Stimulated activated naive CD8-positive, alpha-beta T cell treated with anti-CD3 and anti-CD28 coated beads, Interleukin-15, Interleukin-2, amounts not matched to agents 100 U/mL and 50 U/mL, for 24 hours (primary cell): ENCODE results near the gene ARHGAP15.

Experiments used
- ATAC-seq: fragments of 150-1000 bp; cut with Tn5 transposase; one replicate; pipeline ENCODE4 v1.10.0; 2021
- DNase-seq: peaks from one replicate; pipeline ENCODE4 v3.0.0; 2021

Gene ARHGAP15

GRCh38 chr2:143690235-143690634 lies 561.0 kb downstream of the ARHGAP15 start:
- DNase-seq (no peak), ATAC-seq (peak; percentile 59)

- no peak for ATAC-seq
Measured at GRCh38 chr2:143691121-143691520, 561.9 kb downstream of the ARHGAP15 start.

GRCh38 chr2:143692162-143692561 lies 562.9 kb downstream of the ARHGAP15 start:
- DNase-seq (no peak), ATAC-seq (no peak)

More at GRCh38 chr2:143691121-143691520, 561.9 kb downstream of the ARHGAP15 start:
- no peak for DNase-seq

DNA sequence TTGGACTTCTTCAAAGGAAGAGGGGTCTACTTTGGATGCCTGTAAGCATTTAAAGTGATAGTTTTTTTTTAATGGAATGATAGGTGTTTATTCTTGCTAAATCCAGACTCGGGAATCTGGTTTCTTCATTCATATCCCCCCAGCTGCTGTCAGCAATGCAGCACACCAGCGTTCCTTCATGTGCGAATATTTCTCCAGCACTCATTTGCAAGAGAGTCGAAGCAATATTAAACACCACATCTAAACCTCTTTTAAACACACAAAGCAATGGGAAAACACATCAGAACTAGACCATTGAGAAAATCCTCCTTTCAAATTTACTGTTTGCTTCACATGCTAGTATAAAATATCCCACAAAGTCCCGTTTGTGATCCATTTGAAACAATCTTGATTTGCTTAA lies 563.7 kb downstream of the ARHGAP15 start:
- ATAC-seq (no peak), DNase-seq (no peak)

DNA sequence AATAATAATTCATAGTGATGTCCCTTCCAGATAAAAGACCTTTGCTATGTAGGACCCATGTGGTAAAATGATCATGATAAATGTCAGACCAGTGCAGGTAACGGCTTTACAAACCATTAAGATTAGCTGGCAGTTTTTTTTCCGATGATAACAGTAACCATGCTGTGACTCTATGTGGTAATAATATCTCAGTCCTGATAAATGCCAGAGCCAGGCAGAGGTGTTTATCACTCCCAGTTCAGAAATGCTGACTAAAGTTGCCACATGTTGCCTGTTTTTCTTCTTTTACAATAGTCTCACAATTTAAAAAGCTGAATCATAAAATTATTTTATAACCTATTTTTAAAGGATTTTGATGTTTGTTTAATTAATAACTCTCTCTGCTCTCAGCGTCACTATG lies 565.1 kb downstream of the ARHGAP15 start:
- DNase-seq (no peak), ATAC-seq (no peak)

GRCh38 chr2:143696651-143697050 lies 567.4 kb downstream of the ARHGAP15 start:
- DNase-seq (no peak), ATAC-seq (no peak)

DNA sequence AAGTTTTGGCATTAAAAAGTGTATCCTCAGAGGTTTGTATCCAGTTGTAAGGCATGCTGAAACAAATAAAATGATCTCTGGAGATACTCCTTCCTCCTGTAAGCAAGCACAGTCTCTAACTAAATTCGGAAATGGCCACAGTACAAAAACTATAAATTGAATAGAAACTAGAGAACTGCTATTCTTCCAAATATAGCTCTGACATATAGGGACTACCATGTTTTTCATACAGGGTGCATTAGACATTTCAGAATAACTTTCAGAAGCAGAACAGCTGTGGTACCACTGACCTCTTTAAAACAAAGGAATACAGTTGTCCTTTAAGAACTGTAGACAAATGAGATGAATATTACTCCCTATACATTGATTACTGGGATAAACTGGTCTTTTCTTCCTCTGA lies 568.5 kb downstream of the ARHGAP15 start:
- no peak for DNase-seq
- no peak for ATAC-seq

- peak; percentile 7 for ATAC-seq
Measured at GRCh38 chr2:143698352-143698751, 569.1 kb downstream of the ARHGAP15 start.

DNA sequence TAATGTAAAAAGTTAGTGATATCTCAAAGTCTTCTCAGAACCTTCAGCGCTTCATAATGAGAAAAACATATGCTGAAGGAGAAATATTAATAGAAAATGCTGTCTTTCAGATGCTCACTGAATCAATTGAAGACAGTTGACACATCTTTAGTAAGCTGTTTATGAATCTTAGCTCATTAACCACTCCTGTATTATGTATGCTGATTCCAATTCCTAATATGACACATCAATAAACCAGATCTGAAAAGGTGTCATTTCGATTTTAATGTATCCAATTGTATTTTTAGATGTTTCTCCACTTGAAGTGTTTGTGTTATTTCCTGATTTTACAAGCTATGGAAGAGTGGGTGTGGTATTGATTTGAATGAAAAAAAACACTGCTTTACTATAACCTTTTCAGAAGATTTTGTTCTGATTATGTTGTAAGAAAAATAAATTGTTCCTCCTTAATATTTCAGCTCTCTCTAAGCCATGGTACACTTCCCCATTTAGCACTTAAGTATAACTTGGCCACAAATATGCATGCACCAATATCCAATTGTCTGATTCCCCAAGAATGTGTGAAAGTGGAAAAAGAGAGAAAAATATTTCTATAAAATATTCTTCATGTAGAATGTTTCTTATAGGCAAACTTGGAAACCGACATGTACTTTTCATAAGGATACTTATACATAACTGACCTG lies 569.8 kb downstream of the ARHGAP15 start:
- DNase-seq (no peak), ATAC-seq (peak; percentile 75)

More at GRCh38 chr2:143698352-143698751, 569.1 kb downstream of the ARHGAP15 start:
- DNase-seq = no peak

DNA sequence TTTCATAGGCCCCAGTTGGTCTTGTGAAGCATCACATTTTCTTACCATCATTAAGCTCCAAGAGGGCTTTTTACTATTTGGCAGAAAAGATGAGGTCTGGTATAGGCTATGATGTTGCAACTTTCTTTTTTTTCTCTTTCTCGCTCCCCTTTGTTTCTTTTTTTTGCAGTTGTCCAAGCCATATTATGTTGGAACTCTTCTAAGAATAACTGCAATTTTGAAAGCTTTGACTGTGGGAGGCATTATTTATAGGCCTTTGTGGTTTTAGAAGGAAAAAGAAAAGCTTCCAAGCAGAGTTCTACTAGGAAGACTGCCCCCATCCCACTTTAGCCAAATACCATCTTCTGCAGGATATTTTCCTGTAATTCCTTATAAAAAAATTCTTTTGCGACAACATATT lies 571.6 kb downstream of the ARHGAP15 start:
- DNase-seq (no peak), ATAC-seq (no peak)

DNA sequence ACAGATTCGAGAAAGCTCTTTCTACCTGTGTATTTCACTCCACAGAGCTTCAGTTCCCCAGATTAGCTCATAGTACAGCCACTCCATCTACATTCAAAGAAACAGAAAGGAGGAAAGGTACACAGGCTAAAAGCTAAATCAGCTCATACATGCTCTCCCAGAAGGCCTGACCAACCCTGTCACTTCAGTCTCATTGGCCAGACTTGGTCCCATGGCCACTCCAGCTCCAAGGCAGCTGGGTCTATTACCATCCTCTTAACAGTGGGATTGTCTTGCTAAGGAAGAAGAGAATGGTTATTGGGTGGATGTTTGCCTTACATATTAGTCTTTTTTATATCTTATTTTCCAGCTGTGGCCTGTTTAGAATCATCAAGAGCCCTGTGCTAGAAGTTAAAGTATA lies 572.6 kb downstream of the ARHGAP15 start:
- ATAC-seq = no peak
- no peak for DNase-seq

DNA sequence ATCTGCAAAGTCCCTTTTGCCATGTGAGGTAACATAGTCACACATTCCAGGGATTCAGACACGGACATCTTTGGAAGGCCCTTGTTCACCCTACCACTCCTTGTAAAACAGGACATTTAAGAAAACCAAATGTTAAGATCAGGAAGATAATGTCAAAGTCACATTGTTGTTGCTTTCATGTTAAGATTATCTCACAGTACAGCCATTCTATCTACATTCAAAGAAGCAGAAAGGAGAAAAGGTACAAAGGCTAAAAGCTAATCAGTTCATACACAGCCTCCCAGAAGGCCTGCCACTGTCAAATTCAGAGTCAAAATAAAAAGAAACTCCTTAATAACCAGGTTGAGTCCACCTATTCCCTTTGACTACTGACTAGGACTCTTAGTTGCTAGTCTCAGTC lies 573.7 kb downstream of the ARHGAP15 start:
- no peak for ATAC-seq

DNA sequence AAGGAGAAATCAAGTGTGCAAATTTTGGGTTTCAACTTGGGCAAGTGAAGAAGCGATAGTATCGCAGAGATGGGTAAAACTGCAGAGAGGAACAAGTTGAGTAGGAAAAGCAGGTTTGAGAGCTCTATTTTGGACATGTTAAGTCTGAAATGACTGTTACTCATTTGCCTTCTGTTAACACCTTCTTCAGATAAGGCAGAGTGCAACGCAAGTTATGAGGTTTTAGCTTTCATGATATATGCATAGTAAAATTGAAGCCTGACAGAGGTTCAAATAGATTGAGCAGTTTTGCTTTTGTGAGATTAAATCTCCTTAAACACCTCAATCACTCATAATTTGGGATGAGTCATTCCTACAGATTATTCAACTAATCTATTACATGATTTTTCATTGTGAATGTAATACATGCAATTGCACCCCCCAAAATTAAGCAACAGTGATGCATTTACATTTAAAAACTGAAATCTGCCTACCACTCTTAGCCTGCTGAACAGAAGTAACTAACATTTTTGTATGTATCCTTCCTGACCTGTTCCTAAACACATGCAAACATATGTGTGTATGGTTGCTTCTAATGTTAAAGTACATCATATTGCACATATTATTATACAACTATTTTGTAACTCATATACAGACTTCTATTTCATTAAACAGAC lies 575.4 kb downstream of the ARHGAP15 start:
- peak; percentile 76 for ATAC-seq
- DNase-seq = no peak

More for the DNA sequence above, 573.7 kb downstream of the ARHGAP15 start:
- no peak for DNase-seq

DNA sequence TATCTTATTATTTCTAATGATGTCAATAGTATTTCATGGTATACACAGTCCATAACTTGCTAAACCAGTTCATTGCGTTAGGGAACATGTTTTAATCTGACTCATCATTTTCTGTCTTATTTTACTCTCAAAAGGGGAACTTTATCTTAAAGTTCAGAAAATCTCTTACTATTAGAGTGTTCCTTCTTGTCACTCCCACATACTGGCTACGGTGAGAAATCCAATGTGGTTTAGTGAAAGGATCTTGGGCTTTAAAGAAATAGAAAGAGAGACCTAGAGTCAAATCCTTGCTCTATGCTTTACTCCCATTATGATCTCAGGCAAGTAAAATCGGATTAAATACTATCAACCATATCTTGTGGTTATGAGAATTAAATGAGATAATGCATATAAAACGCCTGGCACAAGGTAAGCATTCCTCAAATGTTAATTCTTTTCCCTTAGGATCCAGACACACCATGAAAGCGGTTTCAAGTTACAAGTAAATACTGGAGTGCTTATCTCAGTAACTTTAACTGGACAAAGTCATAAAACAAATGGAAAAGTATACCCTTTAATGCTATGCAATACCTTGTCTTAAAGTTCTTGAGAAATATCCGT lies 576.0 kb downstream of the ARHGAP15 start:
- ATAC-seq = peak; percentile 27
- DNase-seq = no peak

DNA sequence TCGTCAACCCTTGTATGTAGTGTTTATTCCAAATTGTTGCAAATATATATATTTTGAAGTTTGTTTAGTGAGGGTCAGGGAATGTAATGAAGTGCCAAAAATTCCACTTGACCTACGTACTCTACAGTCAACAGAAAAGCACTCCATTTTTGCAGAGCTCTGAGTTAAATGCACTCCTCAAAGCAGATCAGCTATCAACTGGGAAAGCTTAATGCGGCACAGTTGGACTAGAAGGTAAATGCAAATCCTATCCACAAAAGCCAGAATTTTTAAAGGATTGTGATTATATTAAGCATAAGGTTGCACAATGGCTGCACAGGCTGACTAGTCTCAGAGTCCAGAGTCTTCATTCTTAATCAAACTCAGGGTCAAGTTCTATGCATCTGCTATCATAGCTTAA lies 577.1 kb downstream of the ARHGAP15 start:
- ATAC-seq (no peak), DNase-seq (no peak)

- ATAC-seq = no peak
- DNase-seq = no peak
Measured at GRCh38 chr2:143708682-143709081, 579.5 kb downstream of the ARHGAP15 start.

GRCh38 chr2:143710196-143710595 lies 581.0 kb downstream of the ARHGAP15 start:
- ATAC-seq (no peak), DNase-seq (no peak)

GRCh38 chr2:143710879-143711278 lies 581.7 kb downstream of the ARHGAP15 start:
- DNase-seq = no peak
- ATAC-seq = no peak

GRCh38 chr2:143716522-143716921 lies 587.3 kb downstream of the ARHGAP15 start:
- ATAC-seq = no peak

GRCh38 chr2:143717053-143717452 lies 587.8 kb downstream of the ARHGAP15 start:
- DNase-seq (no peak), ATAC-seq (no peak)

More at GRCh38 chr2:143716522-143716921, 587.3 kb downstream of the ARHGAP15 start:
- no peak for DNase-seq

DNA sequence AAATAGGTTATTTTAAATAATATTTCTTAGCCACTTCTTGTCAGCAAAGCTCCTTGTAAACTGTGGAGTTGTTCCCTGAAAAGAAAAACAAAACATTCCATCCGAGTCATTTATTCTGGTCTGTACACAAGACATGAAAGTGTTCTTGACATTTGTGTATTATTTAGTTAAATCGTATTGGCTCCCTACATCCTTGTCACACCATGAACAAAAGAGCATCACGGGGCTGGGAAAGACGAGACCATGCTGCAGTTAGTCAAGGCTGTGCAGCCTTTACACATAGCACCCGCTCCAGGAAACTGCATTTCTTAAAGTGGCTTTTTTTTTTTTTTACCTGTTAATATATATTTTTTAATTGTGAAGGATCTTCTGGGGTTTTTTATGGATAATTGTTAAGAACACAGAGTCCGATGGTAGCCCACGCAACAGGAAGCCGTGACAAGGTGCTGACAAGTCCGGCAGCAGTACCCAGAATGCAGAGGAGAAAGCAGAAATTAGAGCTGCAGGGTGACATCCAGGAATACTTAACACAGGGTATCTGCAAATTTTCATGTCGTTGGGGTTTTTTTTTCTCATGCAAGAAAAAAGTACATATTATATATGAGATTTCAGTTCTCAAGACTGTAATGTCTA lies 588.4 kb downstream of the ARHGAP15 start:
- ATAC-seq = no peak

DNA sequence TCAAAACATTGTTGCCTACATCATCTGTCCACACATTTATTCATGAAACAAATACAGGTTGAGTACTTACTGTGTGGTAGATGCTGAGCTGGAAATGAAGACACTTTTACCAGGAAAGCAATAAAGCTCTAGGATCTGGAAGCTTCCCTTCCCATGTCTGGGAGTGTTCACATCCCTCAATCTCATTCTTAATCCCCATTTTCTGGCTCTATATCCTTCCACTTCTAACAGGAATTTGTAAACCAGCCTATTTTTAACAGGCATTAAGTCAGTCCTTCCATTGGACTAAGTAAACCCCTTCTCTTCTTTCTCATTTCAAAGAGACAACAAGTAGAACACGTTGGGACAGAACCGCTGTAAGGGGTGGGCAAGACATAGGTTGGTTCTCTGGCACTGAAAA lies 589.5 kb downstream of the ARHGAP15 start:
- DNase-seq (no peak), ATAC-seq (no peak)

More for the DNA sequence above, 588.4 kb downstream of the ARHGAP15 start:
- no peak for DNase-seq

- no peak for ATAC-seq
- no peak for DNase-seq
Measured at GRCh38 chr2:143719406-143719805, 590.2 kb downstream of the ARHGAP15 start.
